Right lobe of liver (tissue), 6 donors: ENCODE measurements around the gene UQCRQ. TPM values are rescaled to one million over a fixed set of nuclear protein-coding genes. Genes with fewer than 3 reads are reported as not detected.

Experiments
- ATAC-seq, 4 donors: fragments of 200-7000 bp; cut with Tn5 transposase; one replicate each; pipeline ENCODE4 v1.9.1; 2020; ENCODE audit warnings: mild to moderate bottlenecking in 4 of 4, moderate library complexity in 4 of 4
- DNase-seq, 3 donors: peaks; one replicate each; pipeline ENCODE4 v3.0.0-alpha.2; 2020
- H3K27ac ChIP-seq, 3 donors: fragments of 200-600 bp; one replicate each; pipeline ENCODE4 v1.8.0; 2022
- H3K27me3 ChIP-seq, 2 donors: fragments of 200-600 bp; one replicate each; pipeline ENCODE4 v1.8.0; 2022
- H3K36me3 ChIP-seq, 4 donors: fragments of 200-600 bp; sonication (generic) in 1 of 4; one replicate each; pipeline versions ENCODE4 v1.5.1 to v1.8.0; 2017 to 2022; ENCODE audit warnings: control low read depth in 1 of 4
- H3K4me1 ChIP-seq, 4 donors: fragments of 200-600 bp; sonication (generic) in 1 of 4; one replicate each; pipeline versions ENCODE4 v1.5.1 to v1.8.0; 2017 to 2022; ENCODE audit warnings: control low read depth in 1 of 4
- H3K4me3 ChIP-seq, 3 donors: fragments of 200-600 bp; one replicate each; pipeline ENCODE4 v1.8.0; 2022
- H3K9me3 ChIP-seq, 4 donors: fragments of 200-600 bp; sonication (generic) in 1 of 4; one replicate each; pipeline versions ENCODE4 v1.5.1 to v1.8.0; 2017 to 2022; ENCODE audit warnings: control low read depth in 1 of 4
- CTCF ChIP-seq, 4 donors: fragments of 200-600 bp in 3 of 4; fragments of 450-650 bp in 1 of 4; IDR thresholded peaks; one replicate each; pipeline versions ENCODE4 v1.5.1 to v1.8.0; 2016 to 2022; ENCODE audit warnings: antibody characterized with exemption in 4 of 4, mild to moderate bottlenecking in 2 of 4
- POLR2A ChIP-seq: fragments of 450-650 bp; IDR thresholded peaks from one replicate; pipeline ENCODE4 v1.6.1; 2017; ENCODE audit warnings: antibody characterized with exemption, mild to moderate bottlenecking
- WGBS: methylation state at CpG from one replicate; pipeline ENCODE4 v1.1.6; 2018; ENCODE audit warnings: low coverage, low lambda C conversion rate; ENCODE audit not compliant: insufficient coverage; ENCODE audit errors: missing lambda C conversion rate; 5-methylcytosine and 5-hydroxymethylcytosine counted together
- intact Hi-C, 2 donors: fragments of 100-400 bp; cut with DNase I; formaldehyde crosslinking; loops; one replicate each; pipeline versions ENCODE4 v1.11.2 to v1.14.1; 2022
- total RNA-seq, 6 experiments: library from RNA; depleted of rRNA in 2 of 6; stranded (reverse); fragments of >200 nt in 2 of 6; fragmentation: NEBNext Ultra II Directional in 3 of 6; extraction: Animal tissue kit (Norgen Biotek cat#: 25700) in 3 of 6; gene quantifications; one replicate each; pipeline versions ENCODE4 v1.1.0 to v1.2.4, GENCODE V29; 2016 to 2023
- donor health status: DM: no; HTN: yes; CAD: no.
- donor health status: DM: no; HTN: no; CAD: no.
- donor health status: DM: no; HTN: no; CAD: no.
- donor health status: DM: no; HTN: yes; CAD: no.
- donor health status: DM: no; HTN: yes; CAD: no.

UQCRQ gene
- total RNA-seq, 6 experiments from 2014 or later: 488 to 702 (median 628) TPM

GRCh38 chr5:132823481-132824050, 42.9 kb upstream of the UQCRQ start:
- Histone ChIP-seq H3K27me3 (no peaks in the 10 kb centered on the region), H3K9me3 (no peaks in the 10 kb centered on the region), H3K4me1 (peaks cover 0 to 37% (median 3%) of the 10 kb centered on the region in 4 donors), H3K36me3 (peaks cover 0 to 26% (median 11%) of the 10 kb centered on the region in 4 donors), H3K27ac (no peak overlapping the region), H3K4me3 (no peak overlapping the region)
- ATAC-seq (no peak), DNase-seq (no peak)
- no CpG with 5 or more reads among the region's 7 CpGs for WGBS
- TF ChIP-seq CTCF (IDR thresholded peaks at IDR 0.05) (no peak), POLR2A (peak; percentile 13)
- intact Hi-C loops: loop anchor here in 1 of 2 donors (10.0 kb wide), 1 partner anchor 61 kb away; no protein-coding TSS in a partner anchor

GRCh38 chr5:132824426-132824825, 42.0 kb upstream of the UQCRQ start:
- no peak for DNase-seq
- no CpG with 5 or more reads among the region's 3 CpGs for WGBS
- Histone ChIP-seq H3K9me3 (no peaks in the 10 kb centered on the region), H3K4me3 (no peak overlapping the region), H3K4me1 (peaks cover 0 to 43% (median 6%) of the 10 kb centered on the region in 4 donors), H3K36me3 (peaks cover 0 to 26% (median 11%) of the 10 kb centered on the region in 4 donors), H3K27ac (no peak overlapping the region), H3K27me3 (no peaks in the 10 kb centered on the region)
- intact Hi-C loops: loop anchor here in 1 of 2 donors (10.0 kb wide), 1 partner anchor 60 kb away; no protein-coding TSS in a partner anchor
- ATAC-seq: no peak
- TF ChIP-seq CTCF (IDR thresholded peaks at IDR 0.05): no peak

- ATAC-seq (no peak), DNase-seq (peak in 1 of 3 donors; percentile 28)
- intact Hi-C loops: loop anchor here (5.0 to 10.0 kb wide), 2 partner anchors 42 to 60 kb away; partner anchors contain the start of genes GDF9 (in 1 of the 2) and UQCRQ (in 1 of the 2)
- Histone ChIP-seq H3K27ac (no peak overlapping the region), H3K36me3 (peaks cover 0 to 26% (median 11%) of the 10 kb centered on the region in 4 donors), H3K27me3 (no peaks in the 10 kb centered on the region), H3K4me1 (peaks cover 0 to 38% (median 6%) of the 10 kb centered on the region in 4 donors), H3K9me3 (no peaks in the 10 kb centered on the region), H3K4me3 (peak overlapping the region in 2 of 3 donors; percentile 7)
- no CpG with 5 or more reads among the region's 71 CpGs for WGBS
- TF ChIP-seq CTCF (IDR thresholded peaks at IDR 0.05) (no peak), POLR2A (no peak)
Measured at GRCh38 chr5:132825033-132825833, 41.2 kb upstream of the UQCRQ start.

GRCh38 chr5:132825834-132826391, 40.5 kb upstream of the UQCRQ start:
- peaks cover 0 to 26% (median 11%) of the 10 kb centered on the region in 4 donors for H3K36me3 ChIP-seq
- peak overlapping the region in 2 of 3 donors; percentile 21 to 51 for H3K27ac ChIP-seq
- no CpG with 5 or more reads among the region's 43 CpGs for WGBS
- intact Hi-C loops: loop anchor here (5.0 to 10.0 kb wide), 2 partner anchors 41 to 59 kb away; partner anchors contain the start of genes GDF9 (in 1 of the 2) and UQCRQ (in 1 of the 2)
- TF ChIP-seq CTCF (IDR thresholded peaks at IDR 0.05) (no peak), POLR2A (no peak)
- H3K4me1 ChIP-seq: peaks cover 0 to 41% (median 6%) of the 10 kb centered on the region in 4 donors
- H3K9me3 ChIP-seq: no peaks in the 10 kb centered on the region
- H3K27me3 ChIP-seq: no peaks in the 10 kb centered on the region
- H3K4me3 ChIP-seq: peak overlapping the region in 1 of 3 donors; percentile 7
- DNase-seq (peak in 1 of 3 donors; percentile 33), ATAC-seq (no peak)
